Measurements from ENCODE around the gene VRK3.
"Not testable (repeated sequence)": the region's sequence is repeated elsewhere in the genome, so short reads cannot be mapped to it uniquely, and the experiment has no call there.

Gene VRK3

DNA sequence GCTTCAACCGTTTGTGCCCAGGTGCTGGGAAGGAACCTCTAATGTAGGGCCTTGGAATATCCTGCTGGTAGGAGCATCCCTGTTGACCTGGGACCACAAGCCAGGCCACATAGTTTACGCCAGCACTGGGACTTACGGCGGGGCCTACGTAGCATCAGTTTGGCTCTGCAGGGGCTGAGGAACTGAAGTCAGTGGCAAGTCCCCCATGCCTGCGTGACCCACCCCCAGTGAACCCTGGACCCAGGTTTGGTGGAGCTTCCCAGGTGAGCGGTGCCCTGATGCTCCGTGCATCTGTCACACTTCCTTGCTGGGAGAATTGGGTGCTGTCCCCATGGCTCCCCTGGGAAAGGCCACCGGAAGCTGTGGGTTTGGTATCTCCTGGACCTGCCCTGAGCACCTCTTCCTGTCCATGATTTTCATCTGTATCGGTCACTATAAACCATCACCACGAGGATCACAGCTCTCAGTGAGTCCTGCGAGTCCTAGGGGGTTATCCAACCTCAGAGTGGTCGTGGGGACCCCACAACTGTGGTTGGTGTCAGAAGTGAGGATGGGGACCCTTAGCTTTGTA is 74.1 kb downstream of the VRK3 start:
- no peak overlapping the region for H3K4me3 ChIP-seq
- DNase-seq (ENCODE audit: low spot score) = no peak
- TF ChIP-seq, protein P1, sequence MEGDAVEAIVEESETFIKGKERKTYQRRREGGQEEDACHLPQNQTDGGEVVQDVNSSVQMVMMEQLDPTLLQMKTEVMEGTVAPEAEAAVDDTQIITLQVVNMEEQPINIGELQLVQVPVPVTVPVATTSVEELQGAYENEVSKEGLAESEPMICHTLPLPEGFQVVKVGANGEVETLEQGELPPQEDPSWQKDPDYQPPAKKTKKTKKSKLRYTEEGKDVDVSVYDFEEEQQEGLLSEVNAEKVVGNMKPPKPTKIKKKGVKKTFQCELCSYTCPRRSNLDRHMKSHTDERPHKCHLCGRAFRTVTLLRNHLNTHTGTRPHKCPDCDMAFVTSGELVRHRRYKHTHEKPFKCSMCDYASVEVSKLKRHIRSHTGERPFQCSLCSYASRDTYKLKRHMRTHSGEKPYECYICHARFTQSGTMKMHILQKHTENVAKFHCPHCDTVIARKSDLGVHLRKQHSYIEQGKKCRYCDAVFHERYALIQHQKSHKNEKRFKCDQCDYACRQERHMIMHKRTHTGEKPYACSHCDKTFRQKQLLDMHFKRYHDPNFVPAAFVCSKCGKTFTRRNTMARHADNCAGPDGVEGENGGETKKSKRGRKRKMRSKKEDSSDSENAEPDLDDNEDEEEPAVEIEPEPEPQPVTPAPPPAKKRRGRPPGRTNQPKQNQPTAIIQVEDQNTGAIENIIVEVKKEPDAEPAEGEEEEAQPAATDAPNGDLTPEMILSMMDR (IDR thresholded peaks at IDR 0.05) = no peak
- H3K27ac ChIP-seq = no peak overlapping the region

DNA sequence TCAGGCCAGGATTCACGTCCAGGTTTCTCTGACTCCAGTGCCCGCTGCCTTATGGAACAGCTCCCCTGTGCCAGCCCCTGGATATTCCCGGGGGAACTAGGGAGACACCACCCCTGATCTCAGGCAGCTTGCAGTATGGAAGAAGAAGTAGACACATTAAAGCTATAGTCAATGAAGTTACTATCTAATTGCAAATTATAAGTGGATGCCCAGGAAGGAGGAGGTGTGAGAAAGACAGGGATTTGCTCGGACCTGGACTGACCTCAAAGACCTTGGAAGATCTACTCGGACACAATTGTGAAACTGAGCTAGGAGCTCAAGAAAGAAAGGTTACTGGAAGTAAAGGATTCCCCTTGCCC is 74.6 kb downstream of the VRK3 start:
- DNase-seq (ENCODE audit: low spot score) = no peak
- Histone ChIP-seq H3K27ac (no peak overlapping the region), H3K4me3 (no peak overlapping the region)
- TF ChIP-seq, protein P1 (IDR thresholded peaks at IDR 0.05) = no peak

DNA sequence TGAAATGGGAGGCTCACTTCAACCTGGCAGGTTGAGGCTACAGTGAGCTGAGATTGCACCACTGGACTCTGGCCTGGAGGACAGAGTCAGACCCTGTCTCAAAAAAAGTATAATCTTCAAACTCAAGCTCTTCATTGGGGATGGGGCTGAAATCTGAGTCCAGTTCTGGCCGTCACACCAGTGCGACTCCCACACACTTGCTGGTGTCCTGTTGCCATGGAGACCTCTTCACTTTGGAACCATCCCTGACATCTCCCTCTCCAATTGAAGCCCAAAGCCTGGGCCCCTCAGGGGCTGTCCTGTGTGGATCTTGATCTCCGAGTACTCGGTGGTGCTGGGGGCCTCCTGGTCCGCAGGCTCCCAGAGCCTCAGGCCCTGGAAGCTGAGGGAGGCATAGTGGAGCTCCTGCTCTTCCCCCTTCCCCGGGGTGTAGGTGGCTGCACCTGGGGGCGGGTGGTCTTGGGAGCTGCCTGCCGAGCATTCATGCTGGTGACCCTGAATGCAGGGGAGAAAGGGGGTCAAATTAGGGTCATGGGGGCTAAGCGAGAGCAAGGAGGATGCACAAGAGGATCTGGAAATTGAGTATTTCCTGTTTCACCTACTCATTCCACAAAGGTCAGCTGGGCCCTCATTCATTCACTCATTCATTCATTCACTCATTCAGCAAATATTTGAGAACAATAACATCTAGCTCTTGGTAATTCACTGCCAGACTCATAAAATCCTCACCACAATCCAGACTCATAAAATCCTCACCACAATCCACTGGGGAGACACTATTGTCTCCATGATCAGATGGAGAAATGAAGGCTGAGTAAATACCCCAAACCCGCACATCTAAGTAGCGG is 75.2 kb downstream of the VRK3 start:
- DNase-seq (ENCODE audit: low spot score) = no peak
- TF ChIP-seq, protein P1 (IDR thresholded peaks at IDR 0.05) = no peak
- H3K27ac ChIP-seq = no peak overlapping the region

DNA sequence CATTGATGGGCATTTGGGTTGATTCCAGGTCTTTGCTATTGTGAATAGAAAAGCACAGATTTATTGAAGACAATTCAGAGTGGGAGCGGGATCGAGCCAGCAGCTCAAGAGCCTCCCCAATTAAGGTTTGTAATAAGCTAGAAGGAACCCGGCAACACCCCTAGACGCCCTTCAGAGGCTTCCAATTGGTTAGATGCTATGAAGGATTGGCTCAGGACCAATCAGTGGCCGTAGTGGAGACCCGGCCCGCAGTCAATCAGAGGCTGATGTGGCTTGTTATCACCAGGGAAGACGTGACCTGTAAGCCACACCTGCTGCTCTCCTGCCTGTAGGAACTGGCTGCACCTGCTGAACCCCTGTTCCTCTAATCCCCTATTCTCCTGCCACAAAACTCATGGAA is 78.8 kb downstream of the VRK3 start:
- Histone ChIP-seq H3K4me3 (no peak overlapping the region), H3K27ac (no peak overlapping the region)
- no peak for DNase-seq (ENCODE audit: low spot score)
- TF ChIP-seq, protein P1 (IDR thresholded peaks at IDR 0.05) = no peak

More for the DNA sequence above, 75.2 kb downstream of the VRK3 start:
- H3K4me3 ChIP-seq = no peak overlapping the region

DNA sequence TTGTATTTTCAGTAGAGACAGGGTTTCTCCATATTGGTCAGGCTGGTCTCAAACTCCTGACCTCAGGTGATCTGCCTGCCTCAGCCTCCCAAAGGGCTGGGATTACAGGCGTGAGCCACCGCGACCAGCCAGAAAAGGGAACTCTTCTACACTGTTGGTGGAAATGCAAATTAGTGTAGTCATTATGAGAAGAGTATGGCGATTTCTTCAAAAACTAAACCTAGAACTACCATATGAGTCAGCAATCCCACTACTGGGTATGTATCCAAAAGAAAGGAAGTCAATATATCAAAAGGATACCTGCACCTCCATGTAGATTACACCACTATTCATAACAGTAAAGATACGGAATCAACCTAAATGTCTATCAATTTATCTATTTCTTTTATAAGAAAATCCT is 80.6 kb downstream of the VRK3 start:
- not testable (repeated sequence) for H3K27ac ChIP-seq; H3K4me3 ChIP-seq; DNase-seq (ENCODE audit: low spot score)

DNA sequence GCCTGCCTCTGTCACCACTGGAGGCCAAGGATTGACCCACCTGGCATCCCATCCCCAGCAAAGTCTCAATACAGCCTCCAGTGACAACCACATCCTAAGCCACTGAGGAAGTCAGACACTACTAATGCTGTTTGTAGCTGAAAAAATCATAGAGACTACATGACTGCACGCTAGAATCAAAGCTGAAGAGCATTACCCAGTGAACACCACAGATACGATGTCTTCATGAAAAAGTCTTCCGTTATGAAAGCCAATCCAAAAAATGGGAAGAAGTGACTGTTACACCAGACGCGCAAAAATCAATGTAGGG is 84.7 kb downstream of the VRK3 start:
- Histone ChIP-seq H3K4me3 (no peak overlapping the region), H3K27ac (no peak overlapping the region)
- TF ChIP-seq, protein P1 (IDR thresholded peaks at IDR 0.05) = no peak
- no peak for DNase-seq (ENCODE audit: low spot score)

DNA sequence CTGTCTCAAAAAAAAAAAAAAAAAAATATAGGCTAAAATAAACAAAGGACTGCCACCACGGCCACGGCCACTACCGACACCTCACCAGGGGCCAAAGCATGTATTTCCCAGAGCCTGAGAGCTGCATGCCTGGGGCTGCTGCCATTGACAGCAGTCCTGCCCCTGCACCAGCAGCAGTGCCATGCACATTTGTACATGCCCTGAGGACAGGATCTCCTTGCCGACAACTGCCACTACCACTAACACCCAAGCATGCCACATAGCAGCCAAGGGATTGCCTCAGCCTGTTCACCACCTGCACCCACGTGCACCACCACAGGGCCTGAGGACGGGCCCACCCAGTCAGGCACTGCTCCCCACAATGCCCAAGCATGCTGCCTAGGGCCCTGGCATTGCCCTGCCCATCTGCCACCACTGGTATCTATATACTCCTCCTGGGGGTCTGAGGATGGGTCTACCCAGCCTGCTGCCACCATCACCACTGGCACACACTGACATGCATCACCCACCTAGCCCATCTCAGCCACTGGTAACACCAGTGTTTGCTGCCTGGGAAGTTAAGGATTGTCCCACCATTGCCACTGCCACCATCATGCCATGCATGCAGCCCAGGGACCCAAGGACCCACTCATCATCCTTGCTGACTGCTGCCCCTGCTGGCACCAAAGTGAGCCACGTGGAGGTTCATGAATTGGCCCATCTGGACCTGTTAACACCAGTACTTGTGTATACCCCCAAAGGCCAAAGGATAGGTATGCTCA is 85.3 kb downstream of the VRK3 start:
- no peak overlapping the region for H3K27ac ChIP-seq
- TF ChIP-seq, protein P1 (IDR thresholded peaks at IDR 0.05) = no peak
- H3K4me3 ChIP-seq = no peak overlapping the region
- DNase-seq (ENCODE audit: low spot score) = no peak

Measured in coronary artery (tissue), 2 donors.